OCI-LY3 (cell line): ENCODE results near the gene CDH4.
"Not testable (repeated sequence)": the region's sequence is repeated elsewhere in the genome, so short reads cannot be mapped to it uniquely, and the experiment has no call there.

Experiments used
- H2AFZ ChIP-seq: fragments of 200-600, 300-600 bp; shearing (Covaris generic); 2 replicates; pipeline ENCODE4 v1.6.0; 2014; ENCODE audit warnings: antibody characterized with exemption, low read depth, low read length
- H3K27ac ChIP-seq: fragments of 200-600, 300-600 bp; sonication (generic); 2 replicates; pipeline ENCODE4 v1.5.1; 2014; ENCODE audit warnings: mild to moderate bottlenecking, low read length, moderate library complexity, mixed read lengths
- H3K27me3 ChIP-seq: fragments of 200-600, 300-600 bp; sonication (generic); 2 replicates; pipeline ENCODE4 v1.6.1; 2014; ENCODE audit warnings: low read depth, low read length, mixed read lengths
- H3K36me3 ChIP-seq: fragments of 200-600, 300-600 bp; sonication (generic); replicated peaks from 2 replicates; pipeline ENCODE3; 2014; ENCODE audit warnings: low read depth, low read length, mixed read lengths
- H3K4me1 ChIP-seq: fragments of 300-600, 200-600 bp; sonication (generic); 2 replicates; pipeline ENCODE4 v1.6.1; 2014; ENCODE audit warnings: low read length, mixed read lengths
- H3K4me2 ChIP-seq: fragments of 200-600, 300-600 bp; sonication (generic); 2 replicates; pipeline ENCODE4 v1.6.1; 2014; ENCODE audit warnings: low read length, mixed read lengths
- H3K4me3 ChIP-seq: fragments of 300-600, 200-600 bp; sonication (generic); 2 replicates; pipeline ENCODE4 v1.5.1; 2014; ENCODE audit warnings: antibody characterized with exemption, mild to moderate bottlenecking, low read length, moderate library complexity
- H3K79me2 ChIP-seq: fragments of 300-600, 200-600 bp; shearing (Covaris generic); 2 replicates; pipeline ENCODE4 v1.6.1; 2014; ENCODE audit warnings: mild to moderate bottlenecking, low read length, mixed read lengths
- H3K9ac ChIP-seq: fragments of 300-600, 200-600 bp; shearing (Covaris generic); 2 replicates; pipeline ENCODE4 v1.6.0; 2014; ENCODE audit warnings: mild to moderate bottlenecking, low read length, moderate library complexity
- H3K9me3 ChIP-seq: fragments of 200-600, 300-600 bp; shearing (Covaris generic); 2 replicates; pipeline ENCODE4 v1.6.1; 2014; ENCODE audit warnings: low read length, mixed read lengths; ENCODE audit not compliant: insufficient read depth
- H4K20me1 ChIP-seq: fragments of 200-600, 300-600 bp; sonication (generic); 2 replicates; pipeline ENCODE4 v1.6.1; 2016; ENCODE audit warnings: low read length, mixed read lengths; ENCODE audit not compliant: insufficient read depth
- EZH2phosphoT487 ChIP-seq: fragments of 200-600 bp; shearing (Covaris generic); IDR thresholded peaks from 2 replicates; pipeline ENCODE4 v1.6.1; 2018; ENCODE audit warnings: antibody characterized with exemption, mixed run types, low read depth
- TF ChIP-seq, protein P1 (sequence below): fragments of 200-600, 300-600 bp; sonication (generic); IDR thresholded peaks from 2 replicates; pipeline ENCODE4 v1.5.1; 2014; ENCODE audit warnings: antibody characterized with exemption, low read length, low read depth

CDH4 gene

DNA sequence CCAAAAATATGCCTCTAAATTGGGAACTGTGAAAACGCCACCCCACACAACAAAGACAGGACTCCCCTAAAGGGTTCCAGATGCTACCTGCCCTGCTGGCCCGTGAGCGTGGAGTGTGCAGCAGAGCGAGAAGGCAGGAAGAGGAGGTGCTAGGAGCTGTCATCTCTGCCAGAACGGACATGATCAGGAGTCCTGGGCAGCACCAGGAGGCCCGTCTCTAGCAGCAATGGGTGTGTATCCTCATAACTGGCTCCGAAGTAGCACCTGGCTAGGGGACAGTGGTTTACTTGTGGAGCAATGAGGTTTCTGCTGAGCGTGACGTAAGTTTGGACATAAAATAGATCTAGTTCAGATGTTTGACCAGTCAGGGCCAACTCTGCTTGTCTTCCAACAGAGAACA lies 226.0 kb downstream of the CDH4 start:
- Histone ChIP-seq H3K79me2 (no peaks in the 10 kb centered on the region), H3K27ac (no peak overlapping the region), H3K9ac (no peak overlapping the region), H4K20me1 (no peaks in the 10 kb centered on the region), H2AFZ (no peak overlapping the region), H3K9me3 (no peaks in the 10 kb centered on the region), H3K36me3 (no peaks in the 10 kb centered on the region), H3K4me3 (no peak overlapping the region), H3K4me1 (no peaks in the 10 kb centered on the region), H3K27me3 (no peaks in the 10 kb centered on the region), H3K4me2 (no peak overlapping the region)
- TF ChIP-seq, protein P1, sequence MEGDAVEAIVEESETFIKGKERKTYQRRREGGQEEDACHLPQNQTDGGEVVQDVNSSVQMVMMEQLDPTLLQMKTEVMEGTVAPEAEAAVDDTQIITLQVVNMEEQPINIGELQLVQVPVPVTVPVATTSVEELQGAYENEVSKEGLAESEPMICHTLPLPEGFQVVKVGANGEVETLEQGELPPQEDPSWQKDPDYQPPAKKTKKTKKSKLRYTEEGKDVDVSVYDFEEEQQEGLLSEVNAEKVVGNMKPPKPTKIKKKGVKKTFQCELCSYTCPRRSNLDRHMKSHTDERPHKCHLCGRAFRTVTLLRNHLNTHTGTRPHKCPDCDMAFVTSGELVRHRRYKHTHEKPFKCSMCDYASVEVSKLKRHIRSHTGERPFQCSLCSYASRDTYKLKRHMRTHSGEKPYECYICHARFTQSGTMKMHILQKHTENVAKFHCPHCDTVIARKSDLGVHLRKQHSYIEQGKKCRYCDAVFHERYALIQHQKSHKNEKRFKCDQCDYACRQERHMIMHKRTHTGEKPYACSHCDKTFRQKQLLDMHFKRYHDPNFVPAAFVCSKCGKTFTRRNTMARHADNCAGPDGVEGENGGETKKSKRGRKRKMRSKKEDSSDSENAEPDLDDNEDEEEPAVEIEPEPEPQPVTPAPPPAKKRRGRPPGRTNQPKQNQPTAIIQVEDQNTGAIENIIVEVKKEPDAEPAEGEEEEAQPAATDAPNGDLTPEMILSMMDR, result no peak
- TF ChIP-seq EZH2phosphoT487, result no peak

- Histone ChIP-seq H3K9ac (no peak overlapping the region), H3K27ac (no peak overlapping the region), H3K27me3 (no peaks in the 10 kb centered on the region), H3K4me1 (no peaks in the 10 kb centered on the region), H3K4me3 (no peak overlapping the region), H3K4me2 (no peak overlapping the region), H2AFZ (no peak overlapping the region), H4K20me1 (no peaks in the 10 kb centered on the region), H3K79me2 (no peaks in the 10 kb centered on the region), H3K9me3 (no peaks in the 10 kb centered on the region), H3K36me3 (no peaks in the 10 kb centered on the region)
- TF ChIP-seq EZH2phosphoT487, result no peak
- TF ChIP-seq, protein P1, result no peak
These were observed 226.7 kb downstream of the CDH4 start for GRCh38 chr20:61478611-61479305.

DNA sequence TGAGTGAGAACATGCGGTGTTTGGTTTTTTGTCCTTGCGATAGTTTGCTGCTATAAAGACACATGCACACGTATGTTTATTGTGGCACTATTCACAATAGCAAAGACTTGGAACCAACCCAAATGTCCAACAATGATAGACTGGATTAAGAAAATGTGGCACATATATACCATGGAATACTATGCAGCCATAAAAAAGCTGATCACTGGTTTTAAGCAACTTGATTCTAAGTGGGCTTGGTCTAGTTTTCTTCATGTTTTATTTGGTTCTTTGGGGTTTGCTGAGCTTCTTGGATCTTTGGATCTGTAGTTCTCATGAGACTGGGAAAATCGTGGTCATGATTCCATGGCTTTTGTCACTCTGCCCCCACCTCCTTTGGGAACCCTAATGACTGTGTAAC lies 227.4 kb downstream of the CDH4 start:
- H3K27ac ChIP-seq, H3K79me2 ChIP-seq, H3K4me1 ChIP-seq, H2AFZ ChIP-seq, H3K4me3 ChIP-seq, H3K4me2 ChIP-seq, H3K27me3 ChIP-seq, H3K36me3 ChIP-seq, H4K20me1 ChIP-seq, H3K9ac ChIP-seq, H3K9me3 ChIP-seq: not testable (repeated sequence)

GRCh38 chr20:61480158-61480825 lies 228.2 kb downstream of the CDH4 start:
- H3K9me3 ChIP-seq, result no peaks in the 10 kb centered on the region
- H3K9ac ChIP-seq, result no peak overlapping the region
- H3K4me2 ChIP-seq, result no peak overlapping the region
- no peak for TF ChIP-seq EZH2phosphoT487
- TF ChIP-seq, protein P1, result no peak
- H3K27ac ChIP-seq, result no peak overlapping the region
- no peaks in the 10 kb centered on the region for H3K79me2 ChIP-seq
- no peaks in the 10 kb centered on the region for H3K4me1 ChIP-seq
- no peak overlapping the region for H2AFZ ChIP-seq
- H3K4me3 ChIP-seq, result no peak overlapping the region
- no peaks in the 10 kb centered on the region for H3K27me3 ChIP-seq
- no peaks in the 10 kb centered on the region for H4K20me1 ChIP-seq
- no peaks in the 10 kb centered on the region for H3K36me3 ChIP-seq
